GM12878 (cell line): ENCODE results near the gene CACNA2D1.

Source experiments
- CTCF ChIP-seq, 3 experiments: IDR thresholded peaks in 2 of 3; conservative IDR thresholded peaks in 1 of 3; 2 replicates each; pipeline ENCODE4 v1.5.1; 2011; ENCODE audit warnings: low read depth in 3 of 3, low read length in 3 of 3, mild to moderate bottlenecking in 3 of 3, control low read depth in 2 of 3, moderate library complexity in 2 of 3, inconsistent platforms in 1 of 3, mixed read lengths in 1 of 3; ENCODE audit not compliant: control insufficient read depth in 2 of 3, insufficient read depth in 1 of 3; ENCODE audit errors: extremely low read depth in 1 of 3
- EP300 ChIP-seq, 2 experiments: fragments of 150-350 bp in 1 of 2; IDR thresholded peaks; 2 replicates each; pipeline ENCODE4 v1.6.1; 2011 to 2012; ENCODE audit warnings: low read depth in 2 of 2, low read length in 2 of 2, borderline replicate concordance in 1 of 2, improper control_type of control experiment in 1 of 2, inconsistent platforms in 1 of 2; ENCODE audit not compliant: control insufficient read depth in 1 of 2
- FOS ChIP-seq: IDR thresholded peaks from 3 replicates; pipeline ENCODE4 v1.6.1; 2011; ENCODE audit warnings: borderline replicate concordance; ENCODE audit not compliant: insufficient read length; ENCODE audit errors: extremely low read depth
- HDAC2 ChIP-seq: fragments of 200-600 bp; sonication (generic); IDR thresholded peaks from 2 replicates; pipeline ENCODE4 v1.6.1; 2017
- MYC ChIP-seq: IDR thresholded peaks from 2 replicates; pipeline ENCODE4 v1.6.1; 2011; ENCODE audit warnings: mild to moderate bottlenecking, low read length, moderate library complexity, inconsistent platforms; ENCODE audit not compliant: insufficient read depth, insufficient replicate concordance, insufficient read length, severe bottlenecking
- PAX5 ChIP-seq: IDR thresholded peaks from 2 replicates; pipeline ENCODE4 v1.6.1; 2011; ENCODE audit warnings: low read depth, low read length, borderline replicate concordance
- RAD21 ChIP-seq: IDR thresholded peaks from 2 replicates; pipeline ENCODE4 v1.6.1; 2011; ENCODE audit warnings: mild to moderate bottlenecking, low read depth, low read length, moderate library complexity; ENCODE audit not compliant: insufficient read depth
- RELA ChIP-seq: fragments of 450-650 bp; IDR thresholded peaks from 2 replicates; pipeline ENCODE4 v1.8.0; 2014; ENCODE audit warnings: borderline replicate concordance; ENCODE audit not compliant: partially characterized antibody
- SMAD1 ChIP-seq: fragments of 450-650 bp; IDR thresholded peaks from 2 replicates; pipeline ENCODE4 v1.6.1; 2018; ENCODE audit warnings: mild to moderate bottlenecking, low read depth; ENCODE audit not compliant: partially characterized antibody
- SMC3 ChIP-seq: IDR thresholded peaks from 2 replicates; pipeline ENCODE4 v1.6.1; 2011; ENCODE audit warnings: low read length, improper control_type of control experiment, borderline replicate concordance
- ZNF274 ChIP-seq: IDR thresholded peaks from one replicate; pipeline ENCODE4 v1.8.0; 2011; ENCODE audit not compliant: insufficient read length, insufficient read depth
- TF ChIP-seq, protein P1 (sequence below): IDR thresholded peaks from 2 replicates; pipeline ENCODE4 v1.6.1; 2011; ENCODE audit warnings: low read depth, low read length, improper control_type of control experiment, borderline replicate concordance

DNA sequence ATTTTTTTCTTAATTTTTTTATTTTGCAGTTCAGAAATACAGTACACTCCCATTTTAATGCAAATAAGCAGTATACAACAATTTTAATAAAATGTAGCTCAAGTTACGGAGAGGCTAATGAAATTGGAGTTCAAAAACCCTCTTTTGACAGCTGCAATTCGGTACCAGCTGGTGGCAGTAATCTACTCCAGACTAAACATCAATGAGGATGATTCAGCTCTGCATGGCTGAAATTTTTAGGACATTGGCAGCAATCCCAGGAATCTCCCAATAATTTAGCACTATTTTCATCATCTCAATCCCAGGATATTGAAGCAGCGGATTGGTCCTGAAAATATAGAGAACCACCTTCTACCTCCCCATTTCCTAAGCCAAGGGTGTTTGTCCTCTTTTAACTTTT lies 278.8 kb downstream of the CACNA2D1 start:
- TF ChIP-seq ZNF274 (no peak), CTCF (IDR thresholded peaks at IDR 0.05 in 2 of 3, conservative IDR thresholded peaks at IDR 0.05 in 1 of 3; ENCODE audit: control insufficient read depth in 2 of 3, extremely low read depth in 1 of 3, insufficient read depth in 1 of 3, low read depth in 3 of 3, low read length in 3 of 3) (no peak; a peak in 1 of 6 replicates), SMAD1 (no peak), PAX5 (no peak), FOS (no peak), RELA (no peak), MYC (no peak), EP300 (IDR thresholded peaks at IDR 0.05; ENCODE audit: borderline replicate concordance in 1 of 2, control insufficient read depth in 1 of 2, low read depth in 2 of 2, low read length in 2 of 2) (no peak), HDAC2 (no peak), RAD21 (0 out of 2 replicates have a peak, but pooled peaks have one; percentile 8), SMC3 (no peak)
- TF ChIP-seq, protein P1, sequence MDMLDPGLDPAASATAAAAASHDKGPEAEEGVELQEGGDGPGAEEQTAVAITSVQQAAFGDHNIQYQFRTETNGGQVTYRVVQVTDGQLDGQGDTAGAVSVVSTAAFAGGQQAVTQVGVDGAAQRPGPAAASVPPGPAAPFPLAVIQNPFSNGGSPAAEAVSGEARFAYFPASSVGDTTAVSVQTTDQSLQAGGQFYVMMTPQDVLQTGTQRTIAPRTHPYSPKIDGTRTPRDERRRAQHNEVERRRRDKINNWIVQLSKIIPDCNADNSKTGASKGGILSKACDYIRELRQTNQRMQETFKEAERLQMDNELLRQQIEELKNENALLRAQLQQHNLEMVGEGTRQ, result no peak
